OCI-LY1 (cell line): ENCODE results near the gene SURF4.

Experiments used
- H2AFZ ChIP-seq: fragments of 200-600 bp; sonication (generic), shearing (Covaris generic); 2 replicates; pipeline ENCODE4 v1.6.0; 2014; ENCODE audit warnings: antibody characterized with exemption, mild to moderate bottlenecking, low read length
- H3F3A ChIP-seq: fragments of 200-600 bp; sonication (generic), shearing (Covaris generic); 2 replicates; pipeline ENCODE4 v1.6.0; 2014; ENCODE audit warnings: mild to moderate bottlenecking, antibody characterized with exemption, low read length, moderate library complexity; ENCODE audit not compliant: insufficient read depth
- H3K27ac ChIP-seq: fragments of 200-600 bp; sonication (generic); 2 replicates; pipeline ENCODE4 v1.5.1; 2014; ENCODE audit warnings: low read length, mixed run types, mild to moderate bottlenecking, low read depth; ENCODE audit not compliant: poor library complexity, severe bottlenecking
- H3K27me3 ChIP-seq: fragments of 200-600 bp; sonication (generic); 2 replicates; pipeline ENCODE4 v1.6.0; 2014; ENCODE audit warnings: antibody characterized with exemption, mild to moderate bottlenecking, low read length, moderate library complexity; ENCODE audit not compliant: insufficient read depth
- H3K36me3 ChIP-seq: fragments of 200-600 bp; sonication (generic); 2 replicates; pipeline ENCODE4 v1.6.1; 2014; ENCODE audit warnings: mild to moderate bottlenecking, antibody characterized with exemption, low read length, moderate library complexity, mixed read lengths; ENCODE audit not compliant: insufficient read depth
- H3K4me1 ChIP-seq: fragments of 200-600 bp; sonication (generic); 2 replicates; pipeline ENCODE4 v1.5.1; 2014; ENCODE audit warnings: mild to moderate bottlenecking, low read length, moderate library complexity; ENCODE audit not compliant: insufficient read depth, severe bottlenecking
- H3K4me2 ChIP-seq: fragments of 200-600 bp; sonication (generic), shearing (Covaris generic); 2 replicates; pipeline ENCODE4 v1.6.1; 2014; ENCODE audit warnings: low read length
- H3K4me3 ChIP-seq: fragments of 200-600 bp; sonication (generic); 2 replicates; pipeline ENCODE4 v1.5.1; 2014; ENCODE audit warnings: low read length, low read depth, mild to moderate bottlenecking, mixed read lengths; ENCODE audit not compliant: poor library complexity, severe bottlenecking
- H3K79me2 ChIP-seq: fragments of 200-600 bp; shearing (Covaris generic); 2 replicates; pipeline ENCODE4 v1.6.1; 2016; ENCODE audit warnings: mixed run types, low read length, mixed read lengths; ENCODE audit not compliant: insufficient read depth
- H3K9ac ChIP-seq: fragments of 200-600 bp; sonication (generic), shearing (Covaris generic); 2 replicates; pipeline ENCODE4 v1.6.1; 2014; ENCODE audit warnings: mild to moderate bottlenecking, low read length, mixed read lengths
- H3K9me2 ChIP-seq: fragments of 200-600 bp; sonication (generic), shearing (Covaris generic); 2 replicates; pipeline ENCODE4 v1.6.1; 2014; ENCODE audit warnings: low read depth, mild to moderate bottlenecking, low read length, mixed read lengths
- H3K9me3 ChIP-seq: fragments of 200-600 bp; shearing (Covaris generic); 2 replicates; pipeline ENCODE4 v1.6.1; 2014; ENCODE audit warnings: low read length, mixed read lengths
- H4K20me1 ChIP-seq: fragments of 200-600 bp; sonication (generic), shearing (Covaris generic); 2 replicates; pipeline ENCODE4 v1.6.0; 2016; ENCODE audit warnings: mild to moderate bottlenecking, low read length; ENCODE audit not compliant: insufficient read depth
- EZH2 ChIP-seq: fragments of 200-600 bp; sonication (generic), shearing (Covaris generic); IDR thresholded peaks from 2 replicates; pipeline ENCODE4 v1.8.0; 2017; ENCODE audit warnings: borderline replicate concordance, mixed run types, mild to moderate bottlenecking, antibody characterized with exemption, low read length, moderate library complexity, mixed read lengths
- TF ChIP-seq, protein P1 (sequence below): fragments of 200-600 bp; sonication (generic), shearing (Covaris generic); IDR thresholded peaks from 2 replicates; pipeline ENCODE4 v1.5.1; 2017; ENCODE audit warnings: mild to moderate bottlenecking, antibody characterized with exemption, low read length, moderate library complexity, mixed read lengths

Gene SURF4

DNA sequence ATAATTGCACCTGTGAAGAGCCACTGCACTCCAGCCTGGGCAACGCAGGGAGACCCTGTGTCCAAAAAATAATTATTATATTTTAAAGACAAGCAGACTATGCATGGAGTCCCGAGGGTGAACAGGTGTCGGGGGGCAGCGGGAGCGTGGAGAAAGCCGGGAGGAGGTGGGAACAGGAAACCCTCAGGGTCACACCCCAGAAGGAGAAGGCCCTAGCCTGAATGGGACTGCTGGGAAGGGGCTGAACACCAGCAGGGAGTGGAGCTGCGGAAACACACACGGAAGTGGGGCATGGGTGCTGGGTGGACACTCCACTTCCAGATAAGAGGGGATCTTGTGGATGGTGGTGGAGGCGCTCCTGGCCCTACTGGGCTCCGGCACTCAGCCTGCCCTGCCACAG, 52.6 kb downstream of the SURF4 start:
- no peak overlapping the region for H3K4me3 ChIP-seq
- H3K27ac ChIP-seq, result no peak overlapping the region
- no peak overlapping the region for H3K4me2 ChIP-seq
- no peaks in the 10 kb centered on the region for H3K9me3 ChIP-seq
- H3K36me3 ChIP-seq, result no peaks in the 10 kb centered on the region
- peaks cover 11% of the 10 kb centered on the region; the same call in 1 of the 2 replicates for H3K27me3 ChIP-seq
- TF ChIP-seq, protein P1, sequence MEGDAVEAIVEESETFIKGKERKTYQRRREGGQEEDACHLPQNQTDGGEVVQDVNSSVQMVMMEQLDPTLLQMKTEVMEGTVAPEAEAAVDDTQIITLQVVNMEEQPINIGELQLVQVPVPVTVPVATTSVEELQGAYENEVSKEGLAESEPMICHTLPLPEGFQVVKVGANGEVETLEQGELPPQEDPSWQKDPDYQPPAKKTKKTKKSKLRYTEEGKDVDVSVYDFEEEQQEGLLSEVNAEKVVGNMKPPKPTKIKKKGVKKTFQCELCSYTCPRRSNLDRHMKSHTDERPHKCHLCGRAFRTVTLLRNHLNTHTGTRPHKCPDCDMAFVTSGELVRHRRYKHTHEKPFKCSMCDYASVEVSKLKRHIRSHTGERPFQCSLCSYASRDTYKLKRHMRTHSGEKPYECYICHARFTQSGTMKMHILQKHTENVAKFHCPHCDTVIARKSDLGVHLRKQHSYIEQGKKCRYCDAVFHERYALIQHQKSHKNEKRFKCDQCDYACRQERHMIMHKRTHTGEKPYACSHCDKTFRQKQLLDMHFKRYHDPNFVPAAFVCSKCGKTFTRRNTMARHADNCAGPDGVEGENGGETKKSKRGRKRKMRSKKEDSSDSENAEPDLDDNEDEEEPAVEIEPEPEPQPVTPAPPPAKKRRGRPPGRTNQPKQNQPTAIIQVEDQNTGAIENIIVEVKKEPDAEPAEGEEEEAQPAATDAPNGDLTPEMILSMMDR, result no peak
- TF ChIP-seq EZH2, result no peak
- H4K20me1 ChIP-seq, result no peaks in the 10 kb centered on the region
- H3K9me2 ChIP-seq, result no peaks in the 10 kb centered on the region
- no peaks in the 10 kb centered on the region for H3K4me1 ChIP-seq
- no peaks in the 10 kb centered on the region for H3K79me2 ChIP-seq
- no peak overlapping the region for H2AFZ ChIP-seq
- H3K9ac ChIP-seq, result no peak overlapping the region
- H3F3A ChIP-seq, result no peaks in the 10 kb centered on the region

DNA sequence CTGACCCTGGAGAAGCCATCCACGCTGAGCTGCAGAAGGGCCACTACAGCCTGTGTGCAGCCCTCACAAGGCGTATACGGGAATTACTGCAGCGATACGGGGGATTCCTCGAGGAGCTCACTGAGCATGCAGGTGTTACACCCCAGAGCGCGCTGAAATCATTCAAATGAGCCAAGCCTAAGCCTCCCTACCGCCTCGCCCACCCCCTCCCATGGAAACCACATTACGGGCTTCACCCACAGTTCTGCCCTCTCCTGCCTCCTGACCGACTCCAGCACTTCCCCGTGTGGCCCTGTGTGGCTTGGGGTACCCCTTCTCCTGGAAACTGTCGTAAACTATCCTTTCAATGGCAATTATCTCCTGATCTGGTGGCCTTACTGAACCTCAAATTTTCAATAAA, 53.2 kb downstream of the SURF4 start:
- no peak overlapping the region for H2AFZ ChIP-seq
- no peak overlapping the region for H3K4me2 ChIP-seq
- H3K4me1 ChIP-seq, result no peaks in the 10 kb centered on the region
- H3K9me2 ChIP-seq, result no peaks in the 10 kb centered on the region
- no peak overlapping the region for H3K27ac ChIP-seq
- H4K20me1 ChIP-seq, result no peaks in the 10 kb centered on the region
- H3K9me3 ChIP-seq, result no peaks in the 10 kb centered on the region
- H3K4me3 ChIP-seq, result no peak overlapping the region
- no peaks in the 10 kb centered on the region for H3K79me2 ChIP-seq
- peaks cover 11% of the 10 kb centered on the region; the same call in 1 of the 2 replicates for H3K27me3 ChIP-seq
- H3F3A ChIP-seq, result no peaks in the 10 kb centered on the region
- no peaks in the 10 kb centered on the region for H3K36me3 ChIP-seq
- TF ChIP-seq, protein P1, result no peak
- no peak for TF ChIP-seq EZH2
- no peak overlapping the region for H3K9ac ChIP-seq

DNA sequence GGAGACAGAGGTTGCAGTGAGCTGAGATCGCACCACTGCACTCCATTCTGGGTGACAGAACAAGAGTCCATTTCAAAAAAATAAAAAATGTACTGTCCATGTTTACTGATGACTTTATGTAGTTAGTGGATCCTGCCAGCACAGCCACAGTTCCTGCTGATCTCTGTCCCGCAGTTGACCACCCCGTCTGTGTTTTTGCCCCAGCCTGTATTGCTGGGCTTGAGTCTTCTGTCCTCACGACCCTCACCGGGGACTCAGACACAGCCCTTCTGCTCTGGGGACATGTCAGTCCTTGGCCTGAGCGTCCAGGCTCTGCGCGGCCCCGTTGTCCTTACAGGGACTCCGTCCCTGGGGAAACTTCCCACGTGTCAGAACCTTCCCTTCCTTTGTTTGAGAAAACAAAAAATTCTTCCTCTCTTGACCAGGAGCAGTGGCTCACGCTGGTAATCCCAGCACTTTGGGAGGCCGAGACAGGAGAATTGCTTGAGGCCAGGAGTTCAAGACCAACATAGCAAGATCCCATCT, 54.4 kb downstream of the SURF4 start:
- H3K4me3 ChIP-seq, result no peak overlapping the region

More for the DNA sequence above, 54.4 kb downstream of the SURF4 start:
- H3K4me1 ChIP-seq, result no peaks in the 10 kb centered on the region
- H3K9ac ChIP-seq, result no peak overlapping the region
- H3K9me2 ChIP-seq, result no peaks in the 10 kb centered on the region
- H3K4me2 ChIP-seq, result no peak overlapping the region
- no peaks in the 10 kb centered on the region for H3K36me3 ChIP-seq
- H3K27ac ChIP-seq, result no peak overlapping the region
- no peak for TF ChIP-seq EZH2
- TF ChIP-seq, protein P1, result no peak
- H3K79me2 ChIP-seq, result no peaks in the 10 kb centered on the region
- peaks cover 11% of the 10 kb centered on the region; the same call in 1 of the 2 replicates for H3K27me3 ChIP-seq
- no peaks in the 10 kb centered on the region for H4K20me1 ChIP-seq
- H2AFZ ChIP-seq, result no peak overlapping the region
- H3F3A ChIP-seq, result no peaks in the 10 kb centered on the region
- no peaks in the 10 kb centered on the region for H3K9me3 ChIP-seq
